GM12873 (cell line): Measurements from ENCODE around the gene UBE2I.

ENCODE experiments used
- CTCF ChIP-seq: IDR thresholded peaks from 2 replicates; pipeline ENCODE4 v1.5.1; 2012; ENCODE audit warnings: low read depth, mild to moderate bottlenecking, moderate library complexity, low read length, control low read depth; ENCODE audit not compliant: insufficient read depth; ENCODE audit errors: missing control alignments

Gene UBE2I

GRCh38 chr16:1310832-1311200 is 1.4 kb downstream of the UBE2I start:
- TF ChIP-seq CTCF, result no peak

GRCh38 chr16:1311212-1311737 is 1.8 kb downstream of the UBE2I start:
- no peak for TF ChIP-seq CTCF

GRCh38 chr16:1311738-1312466 is 2.5 kb downstream of the UBE2I start:
- no peak for TF ChIP-seq CTCF

GRCh38 chr16:1312467-1312816 is 3.0 kb downstream of the UBE2I start:
- no peak for TF ChIP-seq CTCF

GRCh38 chr16:1312903-1313302 is 3.5 kb downstream of the UBE2I start:
- no peak for TF ChIP-seq CTCF

- no peak for TF ChIP-seq CTCF
Measured at GRCh38 chr16:1313721-1314369, 4.4 kb downstream of the UBE2I start.

- no peak for TF ChIP-seq CTCF
Measured at GRCh38 chr16:1314399-1315068, 5.1 kb downstream of the UBE2I start.
